ENCODE data around the gene CHD2.

The CHD2 gene

GRCh38 chr15:92959219-92959618, 59.1 kb downstream of the CHD2 start:
- DNase-seq (ENCODE audit: low read depth, low spot score), result no peak

DNA sequence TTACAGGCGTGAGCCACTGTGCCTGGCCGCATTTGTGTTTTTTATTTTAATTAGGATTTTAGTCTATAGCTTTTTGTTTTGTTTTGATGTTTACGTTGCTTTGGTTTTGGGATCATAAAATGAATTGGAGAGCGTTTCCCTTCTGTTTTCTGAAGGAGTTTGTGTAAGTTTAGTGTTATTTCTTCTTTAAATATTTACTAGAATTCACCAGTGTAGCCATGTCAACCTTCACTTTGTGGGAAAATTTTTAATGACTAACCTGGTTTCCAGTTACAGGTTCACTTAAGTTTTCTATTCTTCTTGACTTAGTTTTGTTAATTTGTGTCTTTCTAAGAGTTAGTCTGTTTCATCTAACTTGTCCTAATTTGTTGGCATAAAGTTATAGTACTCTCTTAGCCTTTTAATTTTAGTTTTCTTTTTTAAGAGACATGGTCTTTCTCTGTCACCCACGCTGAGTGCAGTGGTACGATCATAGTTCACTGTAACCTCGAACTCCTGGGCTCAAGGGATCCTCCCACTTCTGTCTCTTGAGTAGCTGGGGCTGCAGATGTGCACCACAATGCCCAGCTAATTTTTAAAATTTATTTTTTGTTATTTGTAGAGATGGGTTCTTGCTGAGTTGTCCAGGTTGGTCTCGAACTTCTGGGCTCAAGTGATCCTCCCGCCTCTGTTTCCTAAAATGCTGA, 61.0 kb downstream of the CHD2 start:
- DNase-seq (ENCODE audit: low read depth, low spot score), result no peak

DNA sequence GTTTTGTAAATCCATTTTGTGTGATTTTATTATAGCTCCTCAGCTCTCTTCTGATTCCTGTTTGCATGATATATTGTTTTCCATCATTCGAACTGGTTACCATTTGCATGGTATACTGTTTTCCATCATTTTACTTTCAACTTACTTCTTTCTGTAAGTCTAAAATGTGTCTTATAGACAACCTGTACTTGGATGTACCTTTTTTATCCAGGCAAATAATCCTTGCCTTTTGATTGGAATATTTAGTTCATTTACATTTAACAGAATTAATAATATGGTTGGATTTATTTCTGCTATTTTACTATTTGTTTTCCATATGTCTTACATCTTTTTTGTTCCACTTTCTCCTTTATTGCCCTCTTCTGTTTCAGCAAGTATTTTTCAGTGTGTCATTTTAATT, 62.8 kb downstream of the CHD2 start:
- DNase-seq (ENCODE audit: low read depth, low spot score), result no peak

DNA sequence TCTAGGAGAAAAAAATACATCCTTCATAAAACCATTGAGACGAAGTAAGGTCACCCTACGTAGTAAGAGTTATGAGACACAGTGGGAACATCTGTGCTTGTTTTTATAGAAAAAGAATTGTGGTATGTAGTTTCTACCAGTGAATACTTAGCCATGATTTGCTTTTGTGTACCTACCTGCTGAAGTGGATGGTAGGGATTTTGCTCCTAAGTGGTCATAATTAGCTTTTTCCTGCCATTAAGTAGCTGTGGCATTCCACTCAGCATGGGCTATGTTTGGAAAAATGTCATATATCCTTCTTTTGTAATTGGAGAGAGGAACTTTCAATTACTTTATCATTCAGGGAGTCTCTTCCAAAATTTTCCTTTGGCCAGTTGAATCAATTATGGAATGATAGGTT, 63.7 kb downstream of the CHD2 start:
- no peak for DNase-seq (ENCODE audit: low read depth, low spot score)

- no peak for DNase-seq (ENCODE audit: low read depth, low spot score)
Measured at GRCh38 chr15:92968926-92969651, 69.0 kb downstream of the CHD2 start.

- DNase-seq (ENCODE audit: low read depth, low spot score), result no peak
Measured at GRCh38 chr15:92970656-92971055, 70.5 kb downstream of the CHD2 start.

DNA sequence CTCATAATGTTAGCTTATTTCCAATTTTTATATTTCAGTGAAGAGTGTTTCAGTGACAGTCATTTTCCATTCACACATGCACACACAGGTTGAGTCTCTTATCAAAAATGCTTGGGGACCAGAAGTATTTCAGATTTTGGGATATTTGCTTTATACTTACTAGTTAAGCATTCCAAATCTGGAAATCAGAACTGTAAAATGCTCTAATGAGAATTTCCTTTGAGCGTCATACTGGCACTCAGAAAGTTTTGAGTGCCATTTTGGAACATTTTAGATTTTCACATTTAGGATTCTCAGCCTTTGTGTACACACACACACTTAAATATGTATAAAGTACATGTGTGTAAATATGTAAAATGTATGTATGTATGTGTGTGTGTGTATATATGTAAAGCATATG, 71.0 kb downstream of the CHD2 start:
- no peak for DNase-seq (ENCODE audit: low read depth, low spot score)

DNA sequence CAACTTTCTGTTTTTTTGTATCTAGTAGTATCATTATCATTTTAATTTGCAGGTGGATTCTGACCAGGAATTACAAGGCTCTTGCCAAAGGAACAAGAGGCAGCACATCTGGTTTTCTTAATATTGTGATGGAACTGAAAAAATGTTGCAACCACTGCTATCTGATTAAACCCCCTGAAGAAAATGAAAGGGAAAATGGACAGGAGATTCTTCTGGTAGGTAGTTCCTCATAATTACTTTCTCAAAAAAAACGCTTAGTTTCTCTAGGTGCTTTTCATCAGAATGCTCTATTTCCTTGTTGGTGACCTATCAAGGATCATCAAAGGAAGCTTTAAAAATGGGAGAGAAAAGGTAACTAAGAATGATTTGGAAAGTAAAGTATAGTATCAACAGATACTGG, 71.6 kb downstream of the CHD2 start:
- no peak for DNase-seq (ENCODE audit: low read depth, low spot score)

DNA sequence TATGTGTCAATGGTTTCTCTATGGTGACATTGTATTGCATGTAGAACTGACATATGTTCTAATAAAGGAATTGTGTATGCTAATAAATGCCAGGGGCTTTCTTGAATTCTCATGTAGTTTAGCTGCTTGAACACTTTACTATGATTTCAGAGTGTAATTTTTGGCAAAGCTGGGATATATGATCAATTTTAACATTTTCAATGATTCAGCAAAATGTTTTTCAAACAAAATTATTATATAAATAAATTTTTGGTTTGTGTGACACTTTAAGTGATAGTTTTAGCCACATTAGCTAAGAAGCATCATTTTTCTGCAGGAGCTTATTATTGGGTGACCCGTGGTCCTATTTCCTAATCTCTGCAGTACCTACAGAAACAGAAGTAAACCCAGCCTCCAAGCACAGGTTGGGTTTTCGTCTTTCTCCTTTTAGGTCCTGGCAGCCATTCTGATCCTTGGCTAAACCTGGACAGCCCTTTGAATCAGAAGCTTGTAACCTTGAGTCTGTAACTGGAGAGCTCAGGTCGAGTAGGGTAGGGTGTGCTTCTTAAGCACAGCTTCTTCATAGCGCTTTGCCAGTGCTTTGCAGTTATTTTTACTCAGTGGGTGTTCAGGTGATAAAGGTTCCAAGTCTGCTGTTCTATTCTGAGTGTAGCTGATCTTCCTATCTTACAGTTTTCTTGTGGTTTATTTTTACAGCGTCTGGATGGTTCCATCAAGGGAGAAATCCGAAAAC, 74.2 kb downstream of the CHD2 start:
- no peak for DNase-seq (ENCODE audit: low read depth, low spot score)

DNA sequence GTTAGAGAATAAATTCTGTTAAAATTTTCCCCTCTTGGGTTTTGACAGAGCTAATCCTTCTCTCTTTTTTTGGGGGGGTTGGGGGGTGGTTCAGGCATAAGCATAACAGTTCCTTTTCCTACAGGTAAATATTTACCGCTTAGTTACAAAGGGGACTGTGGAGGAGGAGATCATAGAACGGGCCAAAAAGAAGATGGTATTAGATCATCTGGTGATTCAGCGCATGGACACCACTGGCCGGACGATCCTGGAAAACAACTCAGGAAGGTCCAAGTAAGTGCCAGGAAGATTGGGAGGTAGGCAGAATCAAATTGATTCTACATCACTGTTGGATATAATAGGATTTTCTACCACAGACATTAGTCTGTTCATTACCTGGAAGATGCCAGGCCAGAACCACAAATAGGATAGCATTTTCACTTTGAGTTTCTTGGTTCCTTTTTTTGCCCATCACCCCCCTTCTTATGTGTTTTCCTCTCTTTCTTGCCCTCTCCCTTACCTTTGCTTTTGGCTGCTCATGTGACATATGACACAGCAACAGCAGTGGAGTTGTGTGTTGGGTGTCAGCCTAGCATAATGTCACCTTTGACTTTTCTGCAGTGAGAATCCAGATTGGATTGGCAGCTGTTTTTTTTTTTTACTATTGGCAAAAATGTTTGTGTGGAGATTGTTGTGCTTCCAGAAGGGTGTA, 79.0 kb downstream of the CHD2 start:
- no peak for DNase-seq (ENCODE audit: low read depth, low spot score)

- DNase-seq (ENCODE audit: low read depth, low spot score), result no peak
Measured at GRCh38 chr15:92981333-92981732, 81.2 kb downstream of the CHD2 start.

DNA sequence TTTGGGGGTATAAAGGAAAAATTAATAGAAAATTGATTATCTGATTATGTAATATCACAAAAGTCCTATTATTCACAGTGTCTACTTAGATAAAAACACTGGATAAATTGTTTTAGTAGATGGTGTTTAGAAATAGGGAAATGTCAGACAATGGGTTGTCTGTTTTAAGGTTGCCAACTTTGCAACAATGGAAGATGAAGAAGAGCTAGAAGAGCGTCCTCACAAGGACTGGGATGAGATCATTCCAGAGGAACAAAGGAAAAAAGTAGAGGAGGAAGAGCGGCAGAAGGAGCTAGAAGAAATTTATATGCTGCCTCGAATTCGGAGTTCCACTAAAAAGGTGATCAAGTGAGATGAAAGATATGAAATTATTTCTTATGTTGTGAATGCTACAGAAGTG, 84.0 kb downstream of the CHD2 start:
- DNase-seq (ENCODE audit: low read depth, low spot score), result no peak

DNA sequence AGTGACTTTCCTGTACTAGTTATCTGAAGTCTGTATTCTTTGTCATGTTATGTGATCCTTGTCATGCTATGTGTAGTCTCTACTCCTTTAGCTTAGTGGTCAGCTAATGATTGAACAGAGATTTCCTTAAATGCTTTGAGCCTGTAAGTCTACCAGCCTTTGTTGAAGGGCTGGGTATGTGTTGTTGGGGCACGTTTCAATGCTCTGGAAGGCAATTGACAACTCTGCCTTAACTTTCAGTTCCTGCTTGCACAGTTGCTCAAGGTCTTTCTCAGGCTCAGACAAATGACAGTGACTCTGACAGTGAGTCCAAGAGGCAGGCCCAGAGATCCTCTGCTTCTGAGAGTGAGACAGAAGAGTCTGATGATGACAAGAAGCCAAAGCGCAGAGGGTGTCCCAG, 89.3 kb downstream of the CHD2 start:
- DNase-seq (ENCODE audit: low read depth, low spot score), result no peak

DNA sequence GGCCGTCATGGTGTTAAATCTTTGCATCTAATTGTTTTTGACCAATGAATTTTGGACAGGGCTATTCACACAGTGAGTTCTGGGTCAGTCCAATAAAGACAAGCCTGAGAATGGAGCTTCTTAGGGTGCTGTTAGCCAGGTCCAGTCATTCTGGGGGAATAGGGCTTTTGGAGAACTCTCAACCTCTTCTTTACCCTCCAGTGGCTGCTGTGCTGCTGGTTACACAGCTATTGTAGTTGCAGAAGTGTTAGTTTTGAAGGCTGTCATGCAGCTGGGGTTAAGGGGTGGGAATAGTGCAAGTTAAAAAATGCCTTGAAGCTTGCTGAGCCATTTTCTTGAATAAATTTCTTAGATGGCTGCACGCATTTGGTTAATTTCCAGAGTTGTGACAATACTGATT, 89.9 kb downstream of the CHD2 start:
- no peak for DNase-seq (ENCODE audit: low read depth, low spot score)

GRCh38 chr15:92992720-92993119, 92.6 kb downstream of the CHD2 start:
- DNase-seq (ENCODE audit: low read depth, low spot score), result no peak

- no peak for DNase-seq (ENCODE audit: low read depth, low spot score)
Measured at GRCh38 chr15:92997821-92998220, 97.7 kb downstream of the CHD2 start.

DNA sequence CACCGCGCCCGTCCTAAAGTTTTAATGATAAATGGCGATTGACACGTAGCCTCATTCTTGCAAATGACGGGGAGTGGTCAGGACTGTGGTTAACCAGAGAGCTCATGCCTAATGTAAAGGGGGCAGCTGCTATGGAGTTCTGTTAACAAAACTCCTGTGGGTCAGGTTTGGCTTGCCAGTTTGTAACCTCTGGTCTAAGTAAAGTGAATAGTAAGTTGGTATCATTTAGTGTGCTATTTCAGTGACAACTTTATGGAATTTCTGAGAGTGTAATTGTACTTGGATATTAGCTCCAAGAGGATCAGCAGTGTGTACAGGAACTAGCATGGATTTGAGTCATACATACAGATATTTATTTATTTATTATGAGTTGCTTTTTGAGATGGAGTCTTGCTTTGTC, 101.0 kb downstream of the CHD2 start:
- no peak for DNase-seq (ENCODE audit: low read depth, low spot score)

- DNase-seq (ENCODE audit: low read depth, low spot score), result no peak
Measured at GRCh38 chr15:93001881-93002280, 101.8 kb downstream of the CHD2 start.

GRCh38 chr15:93005133-93005532, 105.0 kb downstream of the CHD2 start:
- DNase-seq (ENCODE audit: low read depth, low spot score), result no peak

DNA sequence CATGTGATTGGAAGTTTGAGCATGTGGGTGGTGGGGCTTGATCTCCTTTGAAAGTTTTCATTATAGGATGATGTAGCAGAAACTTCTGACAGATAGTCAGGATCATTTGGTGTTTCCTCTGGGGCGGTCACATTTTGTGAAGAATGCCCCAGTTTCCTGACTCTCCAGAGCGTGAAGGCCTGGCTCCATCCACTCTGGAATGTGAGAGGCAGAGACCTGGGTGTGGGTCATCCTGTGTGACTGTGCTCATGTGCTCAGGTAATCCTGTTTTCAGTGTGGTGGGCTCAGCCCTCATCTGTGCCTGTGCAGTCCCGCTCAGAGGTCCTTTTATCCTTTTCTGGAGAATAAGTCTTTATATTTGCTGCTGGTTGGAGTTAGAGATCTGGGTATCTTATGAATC, 107.9 kb downstream of the CHD2 start:
- no peak for DNase-seq (ENCODE audit: low read depth, low spot score)

DNA sequence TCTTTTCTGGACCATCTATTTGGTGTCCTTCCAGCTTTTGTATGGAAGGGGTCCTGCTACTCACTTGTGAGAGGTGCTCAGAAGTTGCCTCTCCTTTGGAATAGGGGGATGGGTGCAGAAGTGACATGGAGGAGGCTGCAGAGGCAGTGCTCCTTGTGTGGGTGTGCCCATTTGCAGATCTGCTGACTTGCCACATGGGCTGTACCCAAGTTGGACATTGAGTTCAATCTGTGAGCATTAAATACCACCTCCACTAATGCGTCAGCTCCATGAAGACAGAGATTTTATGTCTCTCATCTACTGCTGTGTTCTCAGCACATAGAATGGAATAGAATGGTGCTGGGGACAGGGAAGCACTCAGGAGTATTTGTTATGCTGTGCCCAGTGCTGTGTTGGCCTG, 112.7 kb downstream of the CHD2 start:
- DNase-seq (ENCODE audit: low read depth, low spot score), result no peak

DNA sequence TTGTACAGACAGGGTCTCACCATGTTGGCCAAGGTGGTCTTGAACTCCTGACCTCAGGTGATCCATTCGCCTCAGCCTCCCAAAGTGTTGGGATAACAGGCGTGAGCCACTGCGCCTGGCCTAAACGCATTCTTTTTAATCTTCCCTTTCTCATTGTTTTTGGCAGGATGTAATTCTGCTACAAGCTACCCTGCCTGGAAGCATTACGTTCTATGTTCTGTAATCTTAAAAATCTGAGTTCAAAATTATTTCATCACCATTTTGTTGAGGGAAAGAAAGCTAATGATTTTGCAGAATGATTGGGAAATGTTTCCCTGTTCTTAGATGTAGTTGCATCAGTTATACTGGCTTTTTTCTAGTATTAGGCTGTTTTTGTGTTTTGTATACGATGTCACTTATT, 117.4 kb downstream of the CHD2 start:
- DNase-seq (ENCODE audit: low read depth, low spot score), result no peak
